Central memory CD4-positive, alpha-beta T cell (primary cell): ENCODE results near the gene SYTL4.

Experiments
- DNase-seq: peaks from one replicate; pipeline ENCODE4 v3.0.0; 2022

SYTL4 gene

GRCh38 chrX:100687546-100687945, 44.4 kb downstream of the SYTL4 start:
- DNase-seq = no peak

GRCh38 chrX:100687128-100687527, 44.8 kb downstream of the SYTL4 start:
- no peak for DNase-seq

GRCh38 chrX:100685997-100686305, 46.0 kb downstream of the SYTL4 start:
- DNase-seq = no peak

GRCh38 chrX:100685284-100685996, 46.5 kb downstream of the SYTL4 start:
- peak; percentile 64 for DNase-seq

- DNase-seq = no peak
Measured at GRCh38 chrX:100682939-100683338, 49.0 kb downstream of the SYTL4 start.

GRCh38 chrX:100681599-100681998, 50.3 kb downstream of the SYTL4 start:
- DNase-seq = no peak

- no peak for DNase-seq
Measured at GRCh38 chrX:100680756-100681155, 51.2 kb downstream of the SYTL4 start.

- DNase-seq = no peak
Measured at GRCh38 chrX:100677611-100678181, 54.2 kb downstream of the SYTL4 start.

- DNase-seq = no peak
Measured at GRCh38 chrX:100674705-100675104, 57.2 kb downstream of the SYTL4 start.

- no peak for DNase-seq
Measured at GRCh38 chrX:100673397-100673953, 58.4 kb downstream of the SYTL4 start.

- no peak for DNase-seq
Measured at GRCh38 chrX:100672966-100673365, 59.0 kb downstream of the SYTL4 start.

- no peak for DNase-seq
Measured at GRCh38 chrX:100663642-100664041, 68.3 kb downstream of the SYTL4 start.

GRCh38 chrX:100662796-100663195, 69.1 kb downstream of the SYTL4 start:
- DNase-seq = no peak

- DNase-seq = no peak
Measured at GRCh38 chrX:100662170-100662569, 69.8 kb downstream of the SYTL4 start.

- DNase-seq = no peak
Measured at GRCh38 chrX:100659431-100660137, 72.3 kb downstream of the SYTL4 start.

GRCh38 chrX:100658941-100659381, 73.0 kb downstream of the SYTL4 start:
- no peak for DNase-seq

- no peak for DNase-seq
Measured at GRCh38 chrX:100654261-100654660, 77.7 kb downstream of the SYTL4 start.

GRCh38 chrX:100652266-100652665, 79.7 kb downstream of the SYTL4 start:
- DNase-seq = no peak

GRCh38 chrX:100650841-100651240, 81.1 kb downstream of the SYTL4 start:
- DNase-seq = no peak

- DNase-seq = no peak
Measured at GRCh38 chrX:100649550-100650356, 82.2 kb downstream of the SYTL4 start.

GRCh38 chrX:100648458-100649417, 83.2 kb downstream of the SYTL4 start:
- no peak for DNase-seq

- DNase-seq = no peak
Measured at GRCh38 chrX:100647739-100648138, 84.2 kb downstream of the SYTL4 start.
